Measurements from ENCODE around the gene PPM1D.

DNA sequence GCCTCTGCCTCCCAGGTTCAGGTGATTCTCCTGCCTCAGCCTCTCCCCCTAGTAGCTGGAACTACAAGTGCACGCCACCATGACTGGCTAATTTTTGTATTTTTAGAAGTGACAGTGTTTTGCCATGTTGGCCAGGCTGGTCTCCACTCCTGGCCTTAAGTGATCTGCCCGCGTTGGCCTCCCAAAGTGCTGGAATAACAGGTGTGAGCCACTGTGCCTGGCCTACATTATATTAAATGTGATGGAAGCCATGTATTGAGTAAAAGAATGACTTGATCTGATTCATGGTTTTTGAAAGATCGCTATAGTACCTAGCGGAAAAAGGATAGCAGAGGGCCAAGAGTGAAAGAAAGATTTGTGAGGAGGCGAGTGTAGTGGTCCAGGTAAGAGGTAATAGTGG, 2.7 kb upstream of the PPM1D start:
- TF ChIP-seq POLR2A (IDR thresholded peaks at IDR 0.05) (no peak), EP300 (IDR thresholded peaks at IDR 0.05) (no peak)
- TF ChIP-seq, protein P1, sequence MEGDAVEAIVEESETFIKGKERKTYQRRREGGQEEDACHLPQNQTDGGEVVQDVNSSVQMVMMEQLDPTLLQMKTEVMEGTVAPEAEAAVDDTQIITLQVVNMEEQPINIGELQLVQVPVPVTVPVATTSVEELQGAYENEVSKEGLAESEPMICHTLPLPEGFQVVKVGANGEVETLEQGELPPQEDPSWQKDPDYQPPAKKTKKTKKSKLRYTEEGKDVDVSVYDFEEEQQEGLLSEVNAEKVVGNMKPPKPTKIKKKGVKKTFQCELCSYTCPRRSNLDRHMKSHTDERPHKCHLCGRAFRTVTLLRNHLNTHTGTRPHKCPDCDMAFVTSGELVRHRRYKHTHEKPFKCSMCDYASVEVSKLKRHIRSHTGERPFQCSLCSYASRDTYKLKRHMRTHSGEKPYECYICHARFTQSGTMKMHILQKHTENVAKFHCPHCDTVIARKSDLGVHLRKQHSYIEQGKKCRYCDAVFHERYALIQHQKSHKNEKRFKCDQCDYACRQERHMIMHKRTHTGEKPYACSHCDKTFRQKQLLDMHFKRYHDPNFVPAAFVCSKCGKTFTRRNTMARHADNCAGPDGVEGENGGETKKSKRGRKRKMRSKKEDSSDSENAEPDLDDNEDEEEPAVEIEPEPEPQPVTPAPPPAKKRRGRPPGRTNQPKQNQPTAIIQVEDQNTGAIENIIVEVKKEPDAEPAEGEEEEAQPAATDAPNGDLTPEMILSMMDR (IDR thresholded peaks at IDR 0.05), result no peak

All from sigmoid colon (tissue), 4 donors.